IPS-15b (cell line): ENCODE measurements around the gene TIMM8A.
"Not testable (repeated sequence)": the region's sequence is repeated elsewhere in the genome, so short reads cannot be mapped to it uniquely, and the experiment has no call there.

Experiments used
- H3K27me3 ChIP-seq: one replicate; pipeline ENCODE4 v1.6.1; 2013; ENCODE audit warnings: low read length; ENCODE audit not compliant: control insufficient read depth, insufficient read depth
- H3K36me3 ChIP-seq: one replicate; pipeline ENCODE4 v1.6.1; 2013; ENCODE audit warnings: low read length; ENCODE audit not compliant: control insufficient read depth, insufficient read depth
- H3K4me1 ChIP-seq: one replicate; pipeline ENCODE4 v1.6.1; 2013; ENCODE audit warnings: mild to moderate bottlenecking, low read length; ENCODE audit not compliant: control insufficient read depth, insufficient read depth
- H3K4me3 ChIP-seq: one replicate; pipeline ENCODE4 v1.5.1; 2013; ENCODE audit warnings: low read depth, low read length
- H3K9ac ChIP-seq: one replicate; pipeline ENCODE4 v1.6.1; 2013; ENCODE audit warnings: low read depth, mild to moderate bottlenecking, low read length
- H3K9me3 ChIP-seq: one replicate; pipeline ENCODE4 v1.6.1; 2013; ENCODE audit warnings: mild to moderate bottlenecking, low read length; ENCODE audit not compliant: control insufficient read depth, insufficient read depth

The TIMM8A gene

GRCh38 chrX:101349193-101349562, 636 bp upstream of the TIMM8A start:
- Histone ChIP-seq H3K4me3 (peak overlapping the region; percentile 80), H3K36me3 (peaks cover 5% of the 10 kb centered on the region), H3K9me3 (no peaks in the 10 kb centered on the region), H3K27me3 (no peaks in the 10 kb centered on the region), H3K4me1 (peaks cover 2% of the 10 kb centered on the region), H3K9ac (peak overlapping the region; percentile 60)

GRCh38 chrX:101347859-101348451, 587 bp downstream of the TIMM8A start:
- Histone ChIP-seq H3K36me3 (peaks cover 5% of the 10 kb centered on the region), H3K9me3 (no peaks in the 10 kb centered on the region), H3K27me3 (no peaks in the 10 kb centered on the region), H3K9ac (peak overlapping the region; percentile 76), H3K4me1 (peaks cover 2% of the 10 kb centered on the region), H3K4me3 (peak overlapping the region; percentile 80)

GRCh38 chrX:101337776-101338271, 10.7 kb downstream of the TIMM8A start:
- no peak overlapping the region for H3K9ac ChIP-seq
- no peaks in the 10 kb centered on the region for H3K4me1 ChIP-seq
- H3K27me3 ChIP-seq = no peaks in the 10 kb centered on the region
- H3K9me3 ChIP-seq = no peaks in the 10 kb centered on the region
- H3K36me3 ChIP-seq = no peaks in the 10 kb centered on the region
- no peak overlapping the region for H3K4me3 ChIP-seq

- H3K36me3 ChIP-seq, H3K4me1 ChIP-seq, H3K9ac ChIP-seq, H3K27me3 ChIP-seq, H3K4me3 ChIP-seq, H3K9me3 ChIP-seq: not testable (repeated sequence)
Measured at GRCh38 chrX:101334310-101334709, 14.2 kb downstream of the TIMM8A start.

- H3K36me3 ChIP-seq, H3K9ac ChIP-seq, H3K27me3 ChIP-seq, H3K4me1 ChIP-seq, H3K4me3 ChIP-seq, H3K9me3 ChIP-seq: not testable (repeated sequence)
Measured at GRCh38 chrX:101326600-101326999, 21.9 kb downstream of the TIMM8A start.

GRCh38 chrX:101303790-101304189, 44.8 kb downstream of the TIMM8A start:
- Histone ChIP-seq H3K4me3 (no peak overlapping the region), H3K9ac (no peak overlapping the region), H3K4me1 (no peaks in the 10 kb centered on the region), H3K36me3 (no peaks in the 10 kb centered on the region), H3K9me3 (no peaks in the 10 kb centered on the region), H3K27me3 (no peaks in the 10 kb centered on the region)
